HepG2 (cell line): ENCODE data around the gene MREG. TPM values are rescaled to one million over a fixed set of nuclear protein-coding genes. Genes with fewer than 3 reads are reported as not detected.

Experiments
- ATAC-seq: fragments of 200-7000 bp; cut with Tn5 transposase; 3 replicates; pipeline ENCODE4 v1.9.1; 2020; ENCODE audit warnings: mild to moderate bottlenecking, moderate library complexity
- BruUV-seq: library from RNA; stranded (reverse); fragments of 400-500 nt; replicated peaks from 2 replicates; lab custom pipeline; 2021; lab: Mats Ljungman, UMichigan
- CTCF ChIA-PET: fragments of 300-600 bp; formaldehyde crosslinking; extraction: SDS; loops from one replicate; lab custom pipeline; 2021; ENCODE audit warnings: low total read pairs, inconsistent platforms, low intra/inter-chr PET ratio; lab: Yijun Ruan, JAX
- POLR2A ChIA-PET: fragments of 350-600 bp; sonication (Branson Sonifier 250); formaldehyde crosslinking; loops from one replicate; lab custom pipeline; 2020; ENCODE audit warnings: antibody characterized with exemption, inconsistent platforms; lab: Yijun Ruan, JAX
- DNase-seq: peaks from one replicate; pipeline ENCODE4 v3.0.0-alpha.2; 2015; ENCODE audit warnings: low spot score
- FAIRE-seq: peaks from 3 replicates; lab custom pipeline; 2011; peaks lifted over from hg19 to GRCh38; lab: Jason Lieb, UNC
- H2AFZ ChIP-seq: one replicate; pipeline ENCODE4 v1.6.1; 2011; ENCODE audit warnings: low read length, inconsistent platforms
- H3K27ac ChIP-seq: fragments of 300-600 bp; 3 replicates; pipeline ENCODE4 v1.8.0; 2011; ENCODE audit warnings: mixed run types, mild to moderate bottlenecking, mixed read lengths, low read length, inconsistent platforms; ENCODE audit not compliant: insufficient read depth; ENCODE audit errors: extremely low read length
- H3K27me3 ChIP-seq, 2 experiments: fragments of 200-600 bp in 1 of 2; 2 replicates in 1 of 2; 3 replicates in 1 of 2; pipeline versions ENCODE4 v1.6.0 to v1.8.0; 2011; ENCODE audit warnings: low read length in 2 of 2, mild to moderate bottlenecking in 2 of 2, moderate library complexity in 2 of 2, inconsistent platforms in 1 of 2; ENCODE audit not compliant: insufficient read depth in 2 of 2, control insufficient read depth in 1 of 2
- H3K36me3 ChIP-seq, 2 experiments: fragments of 200-600 bp in 1 of 2; replicated peaks in 1 of 2; 2 replicates in 1 of 2; 3 replicates in 1 of 2; pipeline versions ENCODE4 v1.5.1 to v1.8.0; 2011; ENCODE audit warnings: low read length in 2 of 2, inconsistent platforms in 1 of 2; ENCODE audit not compliant: insufficient read depth in 2 of 2, control insufficient read depth in 1 of 2
- H3K4me1 ChIP-seq: 2 replicates; pipeline ENCODE4 v1.5.1; 2012; ENCODE audit warnings: low read length, inconsistent platforms; ENCODE audit not compliant: insufficient read depth
- H3K4me2 ChIP-seq: 2 replicates; pipeline ENCODE4 v1.6.0; 2011; ENCODE audit warnings: low read depth, low read length, inconsistent platforms
- H3K4me3 ChIP-seq, 3 experiments: fragments of 200-600 bp in 1 of 3; sonication (generic), shearing (Covaris generic) in 1 of 3; replicated peaks in 1 of 3; 2 replicates each; pipeline ENCODE4 v1.5.1; 2011 to 2016; ENCODE audit warnings: low read length in 3 of 3, inconsistent platforms in 2 of 3, low read depth in 2 of 3, mild to moderate bottlenecking in 2 of 3, control low read depth in 1 of 3, mixed read lengths in 1 of 3; ENCODE audit not compliant: insufficient read depth in 1 of 3
- H3K79me2 ChIP-seq: one replicate; pipeline ENCODE4 v1.6.1; 2011; ENCODE audit warnings: low read length, inconsistent platforms; ENCODE audit not compliant: insufficient read depth
- H3K9ac ChIP-seq: 2 replicates; pipeline ENCODE4 v1.6.0; 2011; ENCODE audit warnings: mild to moderate bottlenecking, low read depth, low read length, inconsistent platforms; ENCODE audit not compliant: insufficient read depth
- H3K9me3 ChIP-seq: 2 replicates; pipeline ENCODE4 v1.5.1; 2012; ENCODE audit warnings: mild to moderate bottlenecking, low read length
- H4K20me1 ChIP-seq: 2 replicates; pipeline ENCODE4 v1.6.0; 2011; ENCODE audit warnings: inconsistent platforms, mild to moderate bottlenecking, low read length, moderate library complexity; ENCODE audit not compliant: insufficient read depth
- FOXA1 ChIP-seq, 2 experiments: fragments of 450-650 bp in 1 of 2; sonication (generic) in 1 of 2; formaldehyde crosslinking in 1 of 2; IDR thresholded peaks; 2 replicates each; pipeline versions ENCODE4 v1.4.0 to v1.6.1; 2016 to 2020; ENCODE audit warnings: missing genetic modification reagents in 1 of 2
- KLF9 ChIP-seq: IDR thresholded peaks from 2 replicates; pipeline ENCODE4 v1.6.1; 2016; ENCODE audit warnings: low read depth
- MED8 ChIP-seq: sonication (generic); formaldehyde crosslinking; IDR thresholded peaks from 2 replicates; pipeline ENCODE4 v1.8.1; 2023; ENCODE audit warnings: mild to moderate bottlenecking, missing genetic modification reagents; ENCODE audit not compliant: insufficient replicate concordance
- NR2C2 ChIP-seq: sonication (generic); formaldehyde crosslinking; IDR thresholded peaks from 2 replicates; pipeline ENCODE4 v1.4.0; 2020; ENCODE audit warnings: missing genetic modification reagents, mild to moderate bottlenecking, moderate library complexity, borderline replicate concordance
- PHF8 ChIP-seq: sonication (generic); formaldehyde crosslinking; IDR thresholded peaks from 2 replicates; pipeline ENCODE4 v1.5.0; 2020; ENCODE audit warnings: missing genetic modification reagents
- SCMH1 ChIP-seq: sonication (generic); formaldehyde crosslinking; IDR thresholded peaks from 2 replicates; pipeline ENCODE4 v1.9.0; 2021; ENCODE audit warnings: missing genetic modification reagents, mild to moderate bottlenecking, borderline replicate concordance
- TRIM24 ChIP-seq: sonication (generic); formaldehyde crosslinking; IDR thresholded peaks from 2 replicates; pipeline ENCODE4 v1.8.0; 2022; ENCODE audit warnings: mild to moderate bottlenecking, missing genetic modification reagents
- ZNF33B ChIP-seq: sonication (generic); formaldehyde crosslinking; IDR thresholded peaks from 2 replicates; pipeline ENCODE4 v1.5.1; 2020; ENCODE audit warnings: mild to moderate bottlenecking, missing genetic modification reagents
- ZNF503 ChIP-seq: sonication (generic); formaldehyde crosslinking; IDR thresholded peaks from 2 replicates; pipeline ENCODE4 v1.4.0; 2020; ENCODE audit warnings: missing genetic modification reagents
- ZNF564 ChIP-seq: sonication (generic); formaldehyde crosslinking; IDR thresholded peaks from 2 replicates; pipeline ENCODE4 v1.8.1; 2023; ENCODE audit warnings: mild to moderate bottlenecking, missing genetic modification reagents
- ZNF616 ChIP-seq: sonication (generic); formaldehyde crosslinking; IDR thresholded peaks from 2 replicates; pipeline ENCODE4 v1.5.0; 2020; ENCODE audit warnings: low read depth, mild to moderate bottlenecking, missing genetic modification reagents
- ZNF720 ChIP-seq: sonication (generic); formaldehyde crosslinking; IDR thresholded peaks from 2 replicates; pipeline ENCODE4 v1.4.0; 2020; ENCODE audit warnings: missing genetic modification reagents
- ZSCAN9 ChIP-seq: IDR thresholded peaks from 2 replicates; pipeline ENCODE4 v1.6.1; 2016; ENCODE audit warnings: borderline replicate concordance
- WGBS: methylation state at CpG from one replicate; pipeline ENCODE4 v1.1.6; 2017; ENCODE audit warnings: low lambda C conversion rate; 5-methylcytosine and 5-hydroxymethylcytosine counted together
- in situ Hi-C: cut with HindIII; loops from 2 replicates; pipeline ENCODE4 v1.10.0; 2017; ENCODE audit warnings: low pct_unique_long_range_greater_than_20kb; ENCODE audit not compliant: extremely low pct_ligation_motif_present
- intact Hi-C: fragments of 100-400 bp; cut with micrococcal nuclease; formaldehyde crosslinking; loops from one replicate; pipeline ENCODE4 v1.10.0; 2022; ENCODE audit not compliant: unreplicated experiment
- polyA plus RNA-seq, 8 experiments: library from polyadenylated mRNA; depleted of rRNA in 3 of 8; stranded (reverse) in 7 of 8; unstranded in 1 of 8; fragments of >200 nt; fragmentation: Illumina TruSeq in 4 of 8; extraction: Trizol in 4 of 8; gene quantifications; 2 replicates each; pipeline versions ENCODE4 v1.2.1 to v1.2.3, GENCODE V29; 2011 to 2016; ENCODE audit warnings: low read depth in 4 of 8, missing spikeins in 1 of 8, mixed read lengths in 1 of 8; ENCODE audit not compliant: insufficient read depth in 1 of 8
- total RNA-seq, 5 experiments: library from RNA; depleted of rRNA; stranded (reverse); fragments of >200 nt; fragmentation: Illumina TruSeq; extraction: Trizol; gene quantifications; 2 replicates each; pipeline ENCODE4 v1.2.3, GENCODE V29; 2016; ENCODE audit warnings: low read depth in 1 of 5
- TF ChIP-seq, protein P1 (sequence below): sonication (generic); formaldehyde crosslinking; IDR thresholded peaks from 2 replicates; pipeline ENCODE4 v1.4.0; 2020; ENCODE audit warnings: mild to moderate bottlenecking, missing genetic modification reagents, borderline replicate concordance

MREG gene
- total and polyA plus RNA-seq, 2 of the 13 experiments (the other 11 are each of a cell fraction or from before 2014, with no cell fraction given) = 7.5 to 23.3 TPM

- TF ChIP-seq FOXA1 (IDR thresholded peaks at IDR 0.05) = no peak
- no peak for TF ChIP-seq FOXA1 (CRISPR knock-in tag; IDR thresholded peaks at IDR 0.05)
- TF ChIP-seq MED8 (CRISPR knock-in tag) = peak; percentile 13
- no peak for TF ChIP-seq NR2C2 (CRISPR knock-in tag)
- TF ChIP-seq ZNF720 (CRISPR knock-in tag) = no peak
- TF ChIP-seq KLF9 = no peak
- no peak for TF ChIP-seq ZSCAN9
- no peak for TF ChIP-seq SCMH1
- TF ChIP-seq TRIM24 (CRISPR knock-in tag) = no peak
- TF ChIP-seq ZNF564 (CRISPR knock-in tag) = no peak
Measured at GRCh38 chr2:216001216-216002100, 11.9 kb downstream of the MREG start (continued).

- ChIA-PET CTCF (no interaction called here), POLR2A (no interaction called here)
- Histone ChIP-seq H3K36me3 (peaks cover 24 to 65% of the 10 kb centered on the region in 2 experiments), H3K9me3 (no peaks in the 10 kb centered on the region), H3K4me2 (no peak overlapping the region), H3K4me3 (no peak overlapping the region), H3K27ac (no peak overlapping the region), H3K9ac (no peak overlapping the region), H3K4me1 (peaks cover 26% of the 10 kb centered on the region), H2AFZ (no peak overlapping the region), H3K27me3 (no peaks in the 10 kb centered on the region), H3K79me2 (peaks cover 20% of the 10 kb centered on the region), H4K20me1 (no peaks in the 10 kb centered on the region)
- no peak for FAIRE-seq
- WGBS = 97% methylated on average over 2 of the region's 2 CpGs
- TF ChIP-seq, protein P1, sequence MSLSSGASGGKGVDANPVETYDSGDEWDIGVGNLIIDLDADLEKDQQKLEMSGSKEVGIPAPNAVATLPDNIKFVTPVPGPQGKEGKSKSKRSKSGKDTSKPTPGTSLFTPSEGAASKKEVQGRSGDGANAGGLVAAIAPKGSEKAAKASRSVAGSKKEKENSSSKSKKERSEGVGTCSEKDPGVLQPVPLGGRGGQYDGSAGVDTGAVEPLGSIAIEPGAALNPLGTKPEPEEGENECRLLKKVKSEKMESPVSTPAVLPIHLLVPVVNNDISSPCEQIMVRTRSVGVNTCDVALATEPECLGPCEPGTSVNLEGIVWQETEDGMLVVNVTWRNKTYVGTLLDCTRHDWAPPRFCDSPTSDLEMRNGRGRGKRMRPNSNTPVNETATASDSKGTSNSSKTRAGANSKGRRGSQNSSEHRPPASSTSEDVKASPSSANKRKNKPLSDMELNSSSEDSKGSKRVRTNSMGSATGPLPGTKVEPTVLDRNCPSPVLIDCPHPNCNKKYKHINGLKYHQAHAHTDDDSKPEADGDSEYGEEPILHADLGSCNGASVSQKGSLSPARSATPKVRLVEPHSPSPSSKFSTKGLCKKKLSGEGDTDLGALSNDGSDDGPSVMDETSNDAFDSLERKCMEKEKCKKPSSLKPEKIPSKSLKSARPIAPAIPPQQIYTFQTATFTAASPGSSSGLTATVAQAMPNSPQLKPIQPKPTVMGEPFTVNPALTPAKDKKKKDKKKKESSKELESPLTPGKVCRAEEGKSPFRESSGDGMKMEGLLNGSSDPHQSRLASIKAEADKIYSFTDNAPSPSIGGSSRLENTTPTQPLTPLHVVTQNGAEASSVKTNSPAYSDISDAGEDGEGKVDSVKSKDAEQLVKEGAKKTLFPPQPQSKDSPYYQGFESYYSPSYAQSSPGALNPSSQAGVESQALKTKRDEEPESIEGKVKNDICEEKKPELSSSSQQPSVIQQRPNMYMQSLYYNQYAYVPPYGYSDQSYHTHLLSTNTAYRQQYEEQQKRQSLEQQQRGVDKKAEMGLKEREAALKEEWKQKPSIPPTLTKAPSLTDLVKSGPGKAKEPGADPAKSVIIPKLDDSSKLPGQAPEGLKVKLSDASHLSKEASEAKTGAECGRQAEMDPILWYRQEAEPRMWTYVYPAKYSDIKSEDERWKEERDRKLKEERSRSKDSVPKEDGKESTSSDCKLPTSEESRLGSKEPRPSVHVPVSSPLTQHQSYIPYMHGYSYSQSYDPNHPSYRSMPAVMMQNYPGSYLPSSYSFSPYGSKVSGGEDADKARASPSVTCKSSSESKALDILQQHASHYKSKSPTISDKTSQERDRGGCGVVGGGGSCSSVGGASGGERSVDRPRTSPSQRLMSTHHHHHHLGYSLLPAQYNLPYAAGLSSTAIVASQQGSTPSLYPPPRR (CRISPR knock-in tag) = no peak
- TF ChIP-seq ZNF503 (no peak), ZNF616 (CRISPR knock-in tag) (no peak), PHF8 (CRISPR knock-in tag) (no peak), ZNF33B (no peak)
- BruUV-seq = no TSS peak
- ATAC-seq = no peak
- no peak for DNase-seq
- in situ Hi-C loops (no loop called here), intact Hi-C loops (no loop called here)
Measured at GRCh38 chr2:215998636-215999035, 14.7 kb downstream of the MREG start.
